Measurements from ENCODE around the gene SH2D3C.
"Not testable (repeated sequence)": the region's sequence is repeated elsewhere in the genome, so short reads cannot be mapped to it uniquely, and the experiment has no call there.

SH2D3C gene

DNA sequence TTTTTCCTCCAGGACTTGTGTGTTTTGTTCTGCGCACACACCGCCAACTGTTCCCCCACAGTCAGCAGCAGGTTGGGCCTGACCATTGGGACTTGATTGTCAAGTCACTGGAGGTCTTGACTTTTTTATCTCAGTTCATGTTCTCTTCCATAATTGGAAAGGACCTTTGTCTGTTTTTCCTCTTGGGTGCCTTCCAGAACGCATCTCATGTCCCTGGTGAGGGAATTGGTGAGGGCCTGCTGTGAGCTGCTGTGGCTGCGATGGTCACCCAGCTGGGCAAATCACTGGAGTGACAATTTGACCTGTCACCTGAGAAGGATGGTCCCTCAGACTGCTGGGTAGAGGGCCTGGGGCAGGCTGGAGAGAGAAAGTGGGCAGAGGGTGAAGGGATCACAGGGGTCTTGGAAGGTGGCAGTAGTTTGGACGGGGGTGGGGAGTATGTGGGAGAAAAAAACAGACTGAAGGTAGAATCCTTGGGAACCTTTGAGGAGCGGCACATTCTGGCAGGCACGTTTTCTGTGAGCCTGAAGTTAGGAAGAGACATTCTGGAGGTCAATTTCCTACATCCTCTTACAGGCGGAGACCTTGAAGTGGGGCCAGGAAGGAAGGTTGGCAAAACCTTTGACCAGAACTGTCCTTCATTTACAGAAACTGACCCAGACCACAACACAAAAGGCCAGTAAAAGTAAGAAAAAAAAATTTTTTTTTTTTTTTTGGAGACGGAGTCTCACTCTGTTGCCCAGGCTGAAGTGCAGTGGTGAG, 11.8 kb upstream of the SH2D3C start:
- H3K4me1 ChIP-seq (ENCODE audit: control insufficient read depth, insufficient read depth, low read length), result peaks cover 4% of the 10 kb centered on the region
- H3K27me3 ChIP-seq (ENCODE audit: control insufficient read depth, insufficient read depth, low read length), result no peaks in the 10 kb centered on the region
- H3K4me3 ChIP-seq (ENCODE audit: low read depth, low read length), result no peak overlapping the region
- no peak overlapping the region for H3K9ac ChIP-seq (ENCODE audit: low read depth, low read length)
- H3K36me3 ChIP-seq (ENCODE audit: control insufficient read depth, insufficient read depth, low read length), result peaks cover 48% of the 10 kb centered on the region
- no peaks in the 10 kb centered on the region for H3K9me3 ChIP-seq (ENCODE audit: control insufficient read depth, insufficient read depth, low read length)

DNA sequence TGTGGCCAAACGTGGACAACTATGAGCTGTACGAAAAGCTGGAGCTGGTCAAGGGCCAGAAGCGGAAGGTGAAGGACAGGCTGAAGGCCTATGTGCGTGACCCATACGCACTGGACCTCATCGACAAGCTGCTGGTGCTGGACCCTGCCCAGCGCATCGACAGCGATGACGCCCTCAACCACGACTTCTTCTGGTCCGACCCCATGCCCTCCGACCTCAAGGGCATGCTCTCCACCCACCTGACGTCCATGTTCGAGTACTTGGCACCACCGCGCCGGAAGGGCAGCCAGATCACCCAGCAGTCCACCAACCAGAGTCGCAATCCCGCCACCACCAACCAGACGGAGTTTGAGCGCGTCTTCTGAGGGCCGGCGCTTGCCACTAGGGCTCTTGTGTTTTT, 10.7 kb upstream of the SH2D3C start:
- Histone ChIP-seq H3K36me3 (ENCODE audit: control insufficient read depth, insufficient read depth, low read length) (peaks cover 48% of the 10 kb centered on the region), H3K4me1 (ENCODE audit: control insufficient read depth, insufficient read depth, low read length) (peaks cover 4% of the 10 kb centered on the region), H3K9ac (ENCODE audit: low read depth, low read length) (no peak overlapping the region), H3K27me3 (ENCODE audit: control insufficient read depth, insufficient read depth, low read length) (no peaks in the 10 kb centered on the region), H3K4me3 (ENCODE audit: low read depth, low read length) (no peak overlapping the region), H3K9me3 (ENCODE audit: control insufficient read depth, insufficient read depth, low read length) (no peaks in the 10 kb centered on the region)

DNA sequence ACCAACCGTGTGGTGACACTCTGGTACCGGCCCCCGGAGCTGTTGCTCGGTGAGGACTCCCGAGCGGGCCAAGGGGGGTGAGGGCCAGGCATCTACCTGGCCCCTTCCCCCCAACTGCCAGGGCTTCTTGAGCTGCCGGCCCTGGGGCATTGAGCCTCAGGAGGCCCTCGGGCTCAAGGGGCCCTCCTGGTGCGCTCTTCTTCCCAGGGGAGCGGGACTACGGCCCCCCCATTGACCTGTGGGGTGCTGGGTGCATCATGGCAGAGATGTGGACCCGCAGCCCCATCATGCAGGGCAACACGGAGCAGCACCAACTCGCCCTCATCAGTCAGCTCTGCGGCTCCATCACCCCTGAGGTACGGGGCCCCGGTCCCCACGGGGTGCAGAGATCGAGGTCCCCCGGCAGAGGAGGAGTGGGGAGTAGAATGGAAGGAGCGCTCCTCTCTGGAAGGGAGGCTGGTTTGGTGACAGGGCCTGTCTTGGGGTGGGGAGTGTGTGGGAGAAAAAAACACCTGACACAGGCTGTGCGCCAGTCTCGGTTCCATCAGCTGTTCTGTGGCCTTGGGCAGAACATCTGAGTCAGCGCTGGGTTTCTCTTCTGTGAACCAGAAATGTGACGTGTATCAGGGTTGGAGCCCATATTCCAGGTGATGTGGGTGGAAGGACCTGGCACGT, 10.0 kb upstream of the SH2D3C start:
- Histone ChIP-seq H3K36me3 (ENCODE audit: control insufficient read depth, insufficient read depth, low read length) (peaks cover 48% of the 10 kb centered on the region), H3K27me3 (ENCODE audit: control insufficient read depth, insufficient read depth, low read length) (no peaks in the 10 kb centered on the region), H3K9me3 (ENCODE audit: control insufficient read depth, insufficient read depth, low read length) (no peaks in the 10 kb centered on the region), H3K4me1 (ENCODE audit: control insufficient read depth, insufficient read depth, low read length) (peaks cover 3% of the 10 kb centered on the region), H3K9ac (ENCODE audit: low read depth, low read length) (no peak overlapping the region), H3K4me3 (ENCODE audit: low read depth, low read length) (no peak overlapping the region)

DNA sequence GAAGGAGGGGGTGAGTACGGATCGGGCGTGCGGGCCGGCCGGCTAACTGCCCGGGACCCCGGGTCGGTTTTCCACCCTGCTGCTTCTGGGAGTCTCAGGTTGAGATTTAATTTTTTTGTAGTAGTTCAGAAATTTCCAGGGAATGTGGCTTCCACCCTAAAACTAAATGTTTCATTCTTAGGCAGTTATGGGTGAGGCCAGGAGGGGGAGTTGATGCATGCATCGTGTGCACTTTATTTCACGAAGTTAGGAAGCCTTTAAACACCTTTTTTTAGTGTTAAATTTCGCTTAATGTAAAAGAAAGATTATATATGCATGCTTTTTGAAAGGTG, 8.3 kb upstream of the SH2D3C start:
- H3K27me3 ChIP-seq (ENCODE audit: control insufficient read depth, insufficient read depth, low read length), result no peaks in the 10 kb centered on the region
- H3K36me3 ChIP-seq (ENCODE audit: control insufficient read depth, insufficient read depth, low read length), result peaks cover 43% of the 10 kb centered on the region
- H3K9me3 ChIP-seq (ENCODE audit: control insufficient read depth, insufficient read depth, low read length), result no peaks in the 10 kb centered on the region
- peak overlapping the region; percentile 87 for H3K4me3 ChIP-seq (ENCODE audit: low read depth, low read length)
- no peaks in the 10 kb centered on the region for H3K4me1 ChIP-seq (ENCODE audit: control insufficient read depth, insufficient read depth, low read length)
- H3K9ac ChIP-seq (ENCODE audit: low read depth, low read length), result peak overlapping the region; percentile 85

DNA sequence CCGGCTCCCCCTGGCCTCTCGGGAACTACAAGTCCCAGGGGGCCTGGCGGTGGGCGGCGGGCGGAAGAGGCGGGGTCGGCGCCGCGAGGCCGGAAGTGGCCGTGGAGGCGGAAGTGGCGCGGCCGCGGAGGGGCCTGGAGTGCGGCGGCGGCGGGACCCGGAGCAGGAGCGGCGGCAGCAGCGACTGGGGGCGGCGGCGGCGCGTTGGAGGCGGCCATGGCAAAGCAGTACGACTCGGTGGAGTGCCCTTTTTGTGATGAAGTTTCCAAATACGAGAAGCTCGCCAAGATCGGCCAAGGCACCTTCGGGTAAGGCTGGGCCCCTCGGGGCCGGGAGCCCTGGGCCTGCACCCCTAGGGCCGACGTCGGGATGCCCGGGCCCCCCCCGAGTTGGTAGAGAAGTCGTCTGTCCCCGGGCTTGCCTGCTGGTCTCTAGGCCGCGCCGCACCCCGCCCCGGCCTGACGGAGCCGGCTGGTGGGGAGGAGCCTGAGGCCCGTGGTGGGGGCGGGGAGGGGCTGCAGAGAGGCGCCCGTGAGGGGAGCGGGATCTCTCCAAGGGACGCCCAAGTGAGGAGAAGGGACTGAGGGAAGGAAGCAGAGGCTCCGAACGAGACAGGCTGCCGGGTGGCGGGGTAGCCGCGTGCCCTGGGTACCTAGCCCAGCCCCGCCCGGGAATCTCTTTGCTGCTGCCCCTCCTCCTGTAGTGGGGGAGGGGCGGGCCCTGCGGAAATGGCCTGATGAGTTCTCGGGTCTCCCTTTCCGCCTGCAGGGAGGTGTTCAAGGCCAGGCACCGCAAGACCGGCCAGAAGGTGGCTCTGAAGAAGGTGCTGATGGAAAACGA, 7.7 kb upstream of the SH2D3C start, which contains the start of gene CDK9:
Gene CDK9 (plus strand): TSS at position 102 of the 840 bp plus-strand sequence. CDS start 115 bp downstream, at position 217.
- Histone ChIP-seq H3K36me3 (ENCODE audit: control insufficient read depth, insufficient read depth, low read length) (peaks cover 39% of the 10 kb centered on the region), H3K4me1 (ENCODE audit: control insufficient read depth, insufficient read depth, low read length) (no peaks in the 10 kb centered on the region), H3K27me3 (ENCODE audit: control insufficient read depth, insufficient read depth, low read length) (no peaks in the 10 kb centered on the region), H3K9me3 (ENCODE audit: control insufficient read depth, insufficient read depth, low read length) (no peaks in the 10 kb centered on the region), H3K4me3 (ENCODE audit: low read depth, low read length) (peak within 1 kb of the TSS; percentile 87), H3K9ac (ENCODE audit: low read depth, low read length) (peak within 1 kb of the TSS; percentile 85)

DNA sequence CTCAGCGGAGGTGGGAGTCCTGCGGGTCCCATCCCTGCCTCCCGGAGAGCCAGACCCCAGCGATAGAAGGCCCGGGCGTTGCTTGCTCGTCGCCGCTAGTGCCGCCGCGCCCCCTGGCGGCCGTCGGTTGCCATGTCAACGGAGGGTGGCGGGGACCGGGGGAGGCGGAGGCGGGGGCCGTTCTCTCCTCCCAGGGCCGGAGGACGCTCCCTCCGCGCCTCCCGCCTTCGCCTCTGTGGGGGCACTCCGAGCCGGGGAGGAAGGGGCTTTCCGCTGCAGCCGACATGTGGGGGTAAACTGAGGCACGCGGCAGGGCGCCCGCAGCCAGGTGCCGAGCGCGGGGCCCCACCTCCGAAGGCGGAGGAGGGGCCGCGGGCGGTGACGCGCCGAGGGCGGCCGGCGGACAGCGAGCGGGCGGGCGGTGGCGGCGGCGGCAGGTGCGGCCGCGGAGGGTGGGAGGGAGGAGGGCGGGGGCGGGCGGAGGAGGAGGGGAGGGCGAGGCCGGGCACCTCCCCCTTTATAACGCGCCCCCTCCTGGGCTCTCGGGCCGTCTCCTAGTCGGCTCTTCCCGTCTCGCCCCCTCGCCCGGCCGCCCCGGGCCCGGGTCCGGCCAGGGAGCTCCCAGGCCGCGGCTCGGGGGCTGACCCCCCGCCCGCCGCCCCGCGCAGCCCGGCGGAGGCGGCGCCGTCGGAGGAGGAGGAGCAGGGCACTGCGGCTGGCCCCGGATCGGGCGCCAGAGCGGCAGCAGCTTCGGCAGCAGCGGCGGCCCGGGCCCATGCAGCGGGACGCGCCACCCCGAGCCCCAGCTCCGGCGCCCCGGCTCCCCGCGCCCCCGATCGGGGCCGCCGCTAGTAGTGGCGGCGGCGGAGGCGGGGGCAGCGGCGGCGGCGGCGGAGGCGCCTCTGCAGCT, 6.8 kb upstream of the SH2D3C start:
- Histone ChIP-seq H3K9me3 (ENCODE audit: control insufficient read depth, insufficient read depth, low read length) (no peaks in the 10 kb centered on the region), H3K4me1 (ENCODE audit: control insufficient read depth, insufficient read depth, low read length) (no peaks in the 10 kb centered on the region), H3K9ac (ENCODE audit: low read depth, low read length) (no peak overlapping the region), H3K36me3 (ENCODE audit: control insufficient read depth, insufficient read depth, low read length) (peaks cover 31% of the 10 kb centered on the region), H3K4me3 (ENCODE audit: low read depth, low read length) (peak overlapping the region; percentile 43), H3K27me3 (ENCODE audit: control insufficient read depth, insufficient read depth, low read length) (no peaks in the 10 kb centered on the region)

DNA sequence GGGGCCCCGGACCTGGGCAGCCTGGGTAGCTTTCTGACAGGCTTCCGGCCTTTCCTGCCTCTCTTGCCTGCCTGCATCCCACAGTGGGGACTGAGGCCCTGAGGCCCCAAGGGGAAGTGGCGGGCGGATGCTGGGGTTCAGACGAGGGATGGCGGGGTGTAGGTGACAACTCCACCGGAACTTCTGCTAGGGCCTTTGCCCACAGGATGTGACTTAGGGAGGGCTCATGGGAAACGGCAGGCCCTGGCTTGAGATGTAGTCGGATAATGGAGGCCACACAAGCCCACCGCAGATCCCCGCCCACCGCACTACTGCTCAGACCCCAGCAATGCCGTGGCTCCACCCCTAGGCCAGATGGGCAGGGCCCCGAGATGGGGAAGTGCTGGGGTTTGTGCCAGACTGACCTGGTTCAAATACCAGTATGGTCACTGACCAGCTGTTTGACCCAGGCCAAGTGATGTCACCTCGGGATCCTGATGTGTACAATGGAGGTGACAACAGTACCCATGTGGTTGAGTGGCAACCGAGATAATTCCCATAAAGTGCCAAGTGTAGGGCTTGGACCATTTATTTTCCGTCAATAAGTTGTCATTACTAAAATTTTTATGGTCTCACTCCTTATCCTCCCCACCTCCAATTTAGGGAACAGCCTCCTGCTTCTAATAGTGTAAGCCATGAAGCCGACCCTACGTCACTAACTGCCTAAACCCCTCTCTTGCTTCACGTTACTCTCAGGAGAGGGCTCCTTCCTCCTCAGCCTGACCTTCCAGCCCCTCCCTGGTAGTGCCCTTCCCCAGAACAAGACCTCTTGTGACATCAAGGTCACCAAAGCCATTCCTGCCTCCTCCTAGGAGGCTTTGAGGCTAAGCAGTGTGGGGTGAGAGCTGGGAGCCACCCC, 4.9 kb upstream of the SH2D3C start:
- Histone ChIP-seq H3K27me3 (ENCODE audit: control insufficient read depth, insufficient read depth, low read length) (no peaks in the 10 kb centered on the region), H3K4me3 (ENCODE audit: low read depth, low read length) (no peak overlapping the region), H3K4me1 (ENCODE audit: control insufficient read depth, insufficient read depth, low read length) (no peaks in the 10 kb centered on the region), H3K36me3 (ENCODE audit: control insufficient read depth, insufficient read depth, low read length) (peaks cover 12% of the 10 kb centered on the region), H3K9me3 (ENCODE audit: control insufficient read depth, insufficient read depth, low read length) (no peaks in the 10 kb centered on the region), H3K9ac (ENCODE audit: low read depth, low read length) (no peak overlapping the region)

DNA sequence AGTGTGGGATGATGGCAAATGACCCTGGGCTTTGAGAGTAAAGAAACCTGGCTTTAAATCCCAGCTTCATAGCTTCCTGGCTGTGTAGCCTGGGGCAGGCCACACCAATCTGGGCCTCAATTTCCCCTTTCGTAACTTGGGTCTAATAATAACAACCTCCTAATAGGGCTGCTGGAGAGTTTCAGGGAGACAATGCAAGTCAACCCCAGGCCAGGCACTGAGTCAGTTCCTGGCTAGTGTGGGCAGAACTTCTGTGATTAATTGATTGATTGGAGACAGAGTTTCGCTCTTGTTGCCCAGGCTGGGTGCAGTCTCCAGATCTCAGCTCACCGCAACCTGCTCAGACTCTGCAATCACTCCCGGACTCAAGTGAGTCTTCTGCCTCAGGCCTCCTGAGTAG, 3.3 kb upstream of the SH2D3C start:
- no peak overlapping the region for H3K4me3 ChIP-seq (ENCODE audit: low read depth, low read length)
- H3K27me3 ChIP-seq (ENCODE audit: control insufficient read depth, insufficient read depth, low read length), result no peaks in the 10 kb centered on the region
- H3K9me3 ChIP-seq (ENCODE audit: control insufficient read depth, insufficient read depth, low read length), result no peaks in the 10 kb centered on the region
- no peaks in the 10 kb centered on the region for H3K4me1 ChIP-seq (ENCODE audit: control insufficient read depth, insufficient read depth, low read length)
- H3K36me3 ChIP-seq (ENCODE audit: control insufficient read depth, insufficient read depth, low read length), result no peaks in the 10 kb centered on the region
- H3K9ac ChIP-seq (ENCODE audit: low read depth, low read length), result no peak overlapping the region

DNA sequence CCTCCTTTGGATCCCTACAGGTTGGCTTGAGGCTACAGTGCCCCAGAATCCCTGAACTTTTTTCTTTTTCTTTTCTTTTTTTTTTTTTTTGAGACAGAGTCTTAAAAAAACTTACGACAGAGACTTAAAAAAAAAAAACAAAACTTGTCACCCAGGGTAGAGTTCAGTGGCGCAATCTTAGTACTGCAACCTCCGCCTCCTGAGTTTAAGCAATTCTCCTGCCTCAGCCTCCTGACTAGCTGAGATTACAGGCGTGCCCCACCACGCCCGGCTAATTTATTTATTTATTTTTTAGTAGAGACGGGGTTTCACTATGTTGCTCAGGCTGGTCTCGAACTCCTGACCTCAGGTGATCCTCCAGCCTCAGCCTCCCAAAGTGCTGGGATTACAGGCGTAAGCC, 2.4 kb upstream of the SH2D3C start:
- H3K27me3 ChIP-seq (ENCODE audit: control insufficient read depth, insufficient read depth, low read length); H3K36me3 ChIP-seq (ENCODE audit: control insufficient read depth, insufficient read depth, low read length); H3K9me3 ChIP-seq (ENCODE audit: control insufficient read depth, insufficient read depth, low read length); H3K9ac ChIP-seq (ENCODE audit: low read depth, low read length); H3K4me3 ChIP-seq (ENCODE audit: low read depth, low read length); H3K4me1 ChIP-seq (ENCODE audit: control insufficient read depth, insufficient read depth, low read length): not testable (repeated sequence)

DNA sequence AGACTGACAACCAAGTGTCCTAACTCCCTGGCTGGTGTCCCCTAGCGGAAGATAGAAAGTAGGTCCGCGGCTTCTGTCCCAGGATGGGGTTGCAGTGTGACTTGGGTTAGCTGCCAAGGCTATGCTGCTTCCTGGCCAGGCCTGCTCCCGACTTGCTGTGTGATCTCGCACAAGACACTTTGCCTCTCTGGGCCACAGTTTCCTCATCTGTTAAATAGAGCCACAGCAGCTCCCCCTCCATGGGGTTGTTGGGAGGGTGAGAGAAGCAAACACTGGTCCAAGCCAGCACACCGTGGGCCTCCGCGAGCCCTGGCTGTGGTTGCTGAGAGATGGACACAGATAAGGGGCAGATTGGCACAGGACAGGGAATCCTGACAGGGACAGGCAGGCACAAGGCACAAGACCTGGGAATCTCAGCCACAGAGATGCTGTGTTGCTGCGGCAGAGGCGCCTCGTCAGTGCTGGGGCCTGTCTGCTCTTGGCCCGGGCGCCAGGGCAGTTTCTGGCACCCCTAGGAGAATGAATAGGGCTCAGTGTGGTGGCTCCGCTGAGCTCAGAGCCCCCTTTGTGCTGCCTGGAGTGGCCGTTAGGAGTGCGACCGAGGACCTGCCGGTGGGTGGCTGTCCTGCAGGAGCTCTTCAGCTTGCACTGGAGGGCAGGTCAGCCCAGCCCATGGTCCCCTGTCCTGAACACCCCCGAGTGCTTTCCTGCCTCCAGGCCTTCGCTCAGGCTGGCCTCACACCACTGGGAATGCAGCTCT, 1.8 kb upstream of the SH2D3C start:
- H3K4me3 ChIP-seq (ENCODE audit: low read depth, low read length), result no peak overlapping the region
- H3K9ac ChIP-seq (ENCODE audit: low read depth, low read length), result no peak overlapping the region
- H3K4me1 ChIP-seq (ENCODE audit: control insufficient read depth, insufficient read depth, low read length), result peaks cover 5% of the 10 kb centered on the region
- no peaks in the 10 kb centered on the region for H3K27me3 ChIP-seq (ENCODE audit: control insufficient read depth, insufficient read depth, low read length)
- no peaks in the 10 kb centered on the region for H3K9me3 ChIP-seq (ENCODE audit: control insufficient read depth, insufficient read depth, low read length)
- H3K36me3 ChIP-seq (ENCODE audit: control insufficient read depth, insufficient read depth, low read length), result no peaks in the 10 kb centered on the region
